Measurements from ENCODE around the gene MYO15A. TPM values are rescaled to one million over a fixed set of nuclear protein-coding genes. Genes with fewer than 3 reads are reported as not detected.

Gene MYO15A
- total and polyA plus RNA-seq, 7 donors = 0.10 to 0.76 (median 0.28) TPM

GRCh38 chr17:18065546-18065945 lies 43.0 kb upstream of the MYO15A start:
- peaks cover 3 to 54% of the 10 kb centered on the region in 2 donors for H3K36me3 ChIP-seq (ENCODE audit: insufficient read depth in 1 of 2, low read depth in 1 of 2)

DNA sequence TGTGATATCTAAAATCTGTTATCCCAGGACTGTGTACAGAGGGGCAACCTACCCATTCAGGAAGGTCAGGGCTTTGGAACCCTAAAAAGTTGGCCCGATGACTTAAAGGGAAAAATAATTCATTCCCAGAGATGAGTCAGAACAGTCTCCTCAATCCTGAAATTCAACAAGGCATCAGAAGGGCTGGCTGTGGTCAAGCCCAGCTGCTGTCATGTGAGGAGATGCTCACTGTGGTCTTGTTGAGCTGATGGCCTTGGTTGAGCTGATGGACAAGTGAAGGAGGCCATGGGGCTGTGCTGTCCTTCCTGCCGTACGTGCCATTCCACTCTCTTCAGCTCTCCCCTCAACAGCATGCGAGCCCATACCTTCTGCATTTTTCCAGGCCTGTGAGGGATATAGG lies 41.7 kb upstream of the MYO15A start:
- no peak overlapping the region for H3K4me3 ChIP-seq
- 94 to 97% (median 95%) methylated on average over 4 of the region's 4 CpGs for WGBS, 3 donors
- DNase-seq (no peak), ATAC-seq (no peak)
- peaks cover 25% of the 10 kb centered on the region for H3K4me1 ChIP-seq
- H3K9me3 ChIP-seq = no peaks in the 10 kb centered on the region
- H3K27me3 ChIP-seq (ENCODE audit: insufficient read depth in 3 of 3, low read length in 2 of 3) = no peaks in the 10 kb centered on the region
- intact Hi-C loops (cut with DNase I) = no loop called here
- no peak overlapping the region for H3K27ac ChIP-seq
- TF ChIP-seq CTCF (IDR thresholded peaks at IDR 0.05) = no peak
- peaks cover 3 to 41% of the 10 kb centered on the region in 2 donors for H3K36me3 ChIP-seq (ENCODE audit: insufficient read depth in 1 of 2, low read depth in 1 of 2)

More at GRCh38 chr17:18065546-18065945, 43.0 kb upstream of the MYO15A start:
- H3K4me3 ChIP-seq = no peak overlapping the region
- intact Hi-C loops (cut with DNase I) = no loop called here
- 94 to 99% (median 95%) methylated on average over 11 of the region's 11 CpGs for WGBS, 3 donors
- DNase-seq (no peak), ATAC-seq (no peak)
- TF ChIP-seq CTCF (IDR thresholded peaks at IDR 0.05) = no peak
- H3K27me3 ChIP-seq (ENCODE audit: insufficient read depth in 3 of 3, low read length in 2 of 3) = no peaks in the 10 kb centered on the region
- peak overlapping the region; percentile 89 for H3K27ac ChIP-seq
- H3K4me1 ChIP-seq = peaks cover 18% of the 10 kb centered on the region
- no peaks in the 10 kb centered on the region for H3K9me3 ChIP-seq

GRCh38 chr17:18069101-18069500 lies 39.5 kb upstream of the MYO15A start:
- ATAC-seq (no peak), DNase-seq (no peak)
- intact Hi-C loops (cut with DNase I) = no loop called here
- no peak overlapping the region for H3K27ac ChIP-seq
- H3K9me3 ChIP-seq = no peaks in the 10 kb centered on the region
- H3K27me3 ChIP-seq (ENCODE audit: insufficient read depth in 3 of 3, low read length in 2 of 3) = no peaks in the 10 kb centered on the region
- H3K36me3 ChIP-seq (ENCODE audit: insufficient read depth in 1 of 2, low read depth in 1 of 2) = peaks cover 3 to 27% of the 10 kb centered on the region in 2 donors
- TF ChIP-seq CTCF (IDR thresholded peaks at IDR 0.05) = no peak
- peaks cover 18% of the 10 kb centered on the region for H3K4me1 ChIP-seq
- H3K4me3 ChIP-seq = no peak overlapping the region
- WGBS, 3 donors = 89 to 100% (median 97%) methylated on average over 2 of the region's 2 CpGs

DNA sequence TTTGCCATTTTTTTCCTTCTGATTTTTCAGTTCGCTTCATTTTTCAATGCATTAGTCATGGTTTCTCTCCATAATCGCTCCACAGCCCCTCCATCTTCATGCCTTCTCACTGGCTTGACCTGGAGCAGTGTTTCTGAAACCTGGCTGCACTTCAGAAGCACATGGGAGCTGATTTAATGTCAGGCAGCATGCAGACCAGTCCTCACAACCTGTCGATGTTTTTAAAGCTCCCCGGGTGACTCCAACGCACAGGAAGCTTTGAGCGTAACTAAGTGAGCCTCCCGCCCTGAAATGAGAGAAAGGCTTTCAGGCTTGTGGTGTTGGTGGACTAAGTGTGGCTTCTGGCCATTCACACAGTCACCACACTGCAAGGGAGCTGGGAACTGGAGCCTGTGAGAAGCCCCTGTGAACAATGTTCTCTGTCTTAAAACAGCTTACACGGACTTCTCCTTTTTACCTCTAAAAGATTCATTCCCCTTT lies 37.7 kb upstream of the MYO15A start:
- Histone ChIP-seq H3K4me3 (peak overlapping the region; percentile 24), H3K27ac (peak overlapping the region; percentile 23), H3K9me3 (no peaks in the 10 kb centered on the region), H3K36me3 (ENCODE audit: insufficient read depth in 1 of 2, low read depth in 1 of 2) (peaks cover 0 to 14% of the 10 kb centered on the region in 2 donors), H3K4me1 (peaks cover 7% of the 10 kb centered on the region), H3K27me3 (ENCODE audit: insufficient read depth in 3 of 3, low read length in 2 of 3) (no peaks in the 10 kb centered on the region)
- ATAC-seq (peak; percentile 53 to 74 (median 66)), DNase-seq (no peak)
- 6 to 8% (median 6%) methylated on average over 8 of the region's 8 CpGs for WGBS, 3 donors
- TF ChIP-seq CTCF (IDR thresholded peaks at IDR 0.05) = no peak
- intact Hi-C loops (cut with DNase I) = no loop called here

DNA sequence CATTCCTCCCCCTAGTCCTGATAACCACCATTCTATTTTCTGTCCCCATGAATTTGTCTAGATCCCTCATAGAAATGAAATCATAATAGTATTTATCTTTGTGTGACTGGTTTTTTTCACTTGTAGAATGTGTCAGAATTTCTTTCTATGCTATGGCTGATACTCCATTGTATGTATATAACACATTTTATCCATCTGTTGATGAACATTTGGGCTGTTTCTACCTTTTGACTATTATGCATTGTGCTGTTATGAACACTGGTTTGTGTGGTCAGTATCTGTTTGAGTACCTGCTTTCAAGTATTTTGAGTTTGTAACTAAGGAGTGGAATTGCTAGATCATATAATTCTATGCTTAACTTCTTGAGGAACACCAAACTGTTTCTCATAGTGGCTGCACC lies 36.8 kb upstream of the MYO15A start:
- ATAC-seq (no peak), DNase-seq (no peak)
- no peaks in the 10 kb centered on the region for H3K9me3 ChIP-seq
- peaks cover 7% of the 10 kb centered on the region for H3K4me1 ChIP-seq
- intact Hi-C loops (cut with DNase I) = no loop called here
- H3K36me3 ChIP-seq (ENCODE audit: insufficient read depth in 1 of 2, low read depth in 1 of 2) = peaks cover 0 to 7% of the 10 kb centered on the region in 2 donors
- H3K4me3 ChIP-seq = no peak overlapping the region
- no peaks in the 10 kb centered on the region for H3K27me3 ChIP-seq (ENCODE audit: insufficient read depth in 3 of 3, low read length in 2 of 3)
- peak overlapping the region; percentile 23 for H3K27ac ChIP-seq
- TF ChIP-seq CTCF (IDR thresholded peaks at IDR 0.05) = no peak

All from psoas muscle (tissue), 8 donors.